Stimulated activated CD8-positive, alpha-beta memory T cell treated with anti-CD3 and anti-CD28 coated beads, Interleukin-2, amount 100 ng/mL, for 48 hours (primary cell): ENCODE measurements around the gene BTBD2.

Experiments
- DNase-seq, 2 donors: peaks; one replicate each; pipeline ENCODE4 v3.0.0-alpha.2; 2020; ENCODE audit warnings: low read depth in 2 of 2

Gene BTBD2

DNA sequence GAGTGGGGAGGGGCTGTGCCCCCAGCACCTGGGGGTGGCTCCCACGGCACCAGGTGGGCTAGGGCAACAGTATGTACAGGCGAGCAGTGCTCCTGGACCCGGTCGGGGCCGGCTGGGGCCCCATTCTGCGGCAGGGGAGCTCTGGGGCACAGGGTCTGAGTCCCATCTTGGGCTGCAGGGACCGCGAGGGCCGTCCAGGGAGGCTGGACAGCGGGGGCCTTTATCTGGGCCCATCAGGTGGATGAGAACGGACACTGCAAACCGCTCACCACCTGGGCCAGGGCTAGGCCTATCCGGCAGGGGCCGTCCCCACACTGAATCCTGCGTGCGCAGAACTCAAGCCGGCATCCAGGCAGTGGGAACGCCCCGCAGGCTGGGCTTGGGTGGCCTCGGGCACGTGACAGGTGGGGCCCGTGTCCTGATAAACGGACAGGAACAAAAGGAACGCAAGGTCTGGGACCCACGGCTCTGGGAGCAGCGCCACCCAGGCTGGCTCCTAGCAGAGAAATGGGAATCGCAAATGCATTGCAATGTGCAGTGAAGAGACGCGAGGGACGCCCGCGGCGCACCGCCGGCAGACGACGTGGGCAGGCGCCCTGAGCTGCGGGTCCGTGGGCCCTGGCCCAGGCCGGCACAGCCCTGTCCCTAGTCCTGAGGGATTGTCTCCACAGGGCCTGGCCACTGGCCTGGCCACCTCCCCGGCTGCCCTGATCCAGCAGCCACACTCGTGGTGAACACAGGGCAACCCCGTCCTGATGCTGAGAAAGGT lies 29.7 kb downstream of the BTBD2 start:
- DNase-seq, result no peak

GRCh38 chr19:1984357-1984756 lies 31.2 kb downstream of the BTBD2 start:
- DNase-seq, result no peak

- DNase-seq, result no peak
Measured at GRCh38 chr19:1981253-1981652, 34.3 kb downstream of the BTBD2 start.

DNA sequence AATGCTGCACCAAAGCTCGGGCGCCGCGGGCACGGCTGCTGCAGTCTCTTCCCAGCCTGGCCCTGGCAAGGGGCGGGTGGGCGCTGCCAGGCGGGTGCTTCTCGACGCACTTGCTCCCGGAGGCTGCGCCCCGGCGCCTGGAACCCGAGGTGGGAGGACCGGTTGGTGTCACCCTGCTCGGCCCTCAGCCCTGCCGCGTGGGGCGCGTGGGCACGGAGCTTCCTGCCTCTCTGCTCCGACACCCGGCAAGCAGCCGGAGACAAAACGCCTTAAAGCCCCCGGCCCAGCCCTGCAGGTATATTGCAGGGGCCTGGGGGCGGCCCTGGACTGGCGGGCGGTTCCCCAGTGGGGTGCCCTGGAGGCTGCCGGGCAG lies 34.7 kb downstream of the BTBD2 start:
- DNase-seq, result no peak

GRCh38 chr19:1980091-1980808 lies 35.3 kb downstream of the BTBD2 start:
- DNase-seq, result no peak

GRCh38 chr19:1979642-1980041 lies 35.9 kb downstream of the BTBD2 start:
- no peak for DNase-seq

GRCh38 chr19:1979017-1979416 lies 36.5 kb downstream of the BTBD2 start:
- DNase-seq, result no peak

- no peak for DNase-seq
Measured at GRCh38 chr19:1978346-1978894, 37.1 kb downstream of the BTBD2 start.

GRCh38 chr19:1977120-1977519 lies 38.4 kb downstream of the BTBD2 start:
- DNase-seq, result no peak

DNA sequence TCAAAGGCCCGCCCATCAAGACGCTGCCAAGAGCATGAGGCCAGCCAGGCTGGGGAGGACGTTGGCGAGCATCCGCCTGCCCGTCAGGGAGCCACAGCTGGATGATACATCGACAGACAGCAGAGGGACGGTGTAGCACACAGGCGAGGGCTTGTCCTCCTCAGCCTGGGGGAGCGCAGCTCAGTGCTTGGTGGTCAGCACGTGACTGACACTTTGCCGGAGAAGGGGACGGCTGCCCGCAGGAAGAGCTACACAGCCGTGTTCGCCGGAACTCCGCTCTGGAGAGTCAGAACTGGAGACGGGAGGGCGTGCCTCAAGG lies 40.4 kb downstream of the BTBD2 start:
- no peak for DNase-seq

GRCh38 chr19:1974381-1975161 lies 40.9 kb downstream of the BTBD2 start:
- DNase-seq, result no peak

DNA sequence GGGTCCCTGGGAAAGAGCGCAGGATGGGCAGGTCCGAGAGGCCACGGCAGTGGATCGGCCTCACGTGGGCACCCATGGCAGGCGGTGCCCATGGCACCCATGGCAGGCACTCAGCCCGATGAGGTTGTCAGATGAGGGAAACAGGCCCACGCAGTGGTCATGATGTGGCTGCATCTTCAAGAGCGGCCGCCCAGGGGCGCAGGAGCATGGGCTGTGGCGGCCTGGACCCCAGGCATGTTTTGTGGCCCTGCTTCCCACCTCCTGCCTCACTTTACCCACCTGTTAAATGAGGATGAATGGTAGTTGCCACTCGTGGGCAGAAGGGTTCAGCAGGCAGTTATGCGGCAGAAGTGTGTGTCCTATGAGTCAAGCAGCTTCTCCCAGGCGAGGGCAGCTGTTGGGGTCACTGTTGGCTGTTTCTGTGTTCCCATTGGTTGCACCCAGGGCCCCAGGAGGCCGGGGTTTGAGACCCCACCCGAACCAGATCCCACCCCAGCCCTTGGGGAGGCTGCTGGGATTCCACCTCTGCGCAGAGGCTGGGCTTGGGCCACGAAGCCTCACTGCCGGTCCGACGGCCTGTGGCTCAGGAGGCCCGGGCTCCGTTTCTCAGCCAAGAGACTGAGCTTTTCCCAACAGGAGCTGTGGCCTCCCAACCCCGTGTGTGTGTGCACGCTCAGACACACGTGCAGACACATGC lies 44.6 kb downstream of the BTBD2 start:
- no peak for DNase-seq

DNA sequence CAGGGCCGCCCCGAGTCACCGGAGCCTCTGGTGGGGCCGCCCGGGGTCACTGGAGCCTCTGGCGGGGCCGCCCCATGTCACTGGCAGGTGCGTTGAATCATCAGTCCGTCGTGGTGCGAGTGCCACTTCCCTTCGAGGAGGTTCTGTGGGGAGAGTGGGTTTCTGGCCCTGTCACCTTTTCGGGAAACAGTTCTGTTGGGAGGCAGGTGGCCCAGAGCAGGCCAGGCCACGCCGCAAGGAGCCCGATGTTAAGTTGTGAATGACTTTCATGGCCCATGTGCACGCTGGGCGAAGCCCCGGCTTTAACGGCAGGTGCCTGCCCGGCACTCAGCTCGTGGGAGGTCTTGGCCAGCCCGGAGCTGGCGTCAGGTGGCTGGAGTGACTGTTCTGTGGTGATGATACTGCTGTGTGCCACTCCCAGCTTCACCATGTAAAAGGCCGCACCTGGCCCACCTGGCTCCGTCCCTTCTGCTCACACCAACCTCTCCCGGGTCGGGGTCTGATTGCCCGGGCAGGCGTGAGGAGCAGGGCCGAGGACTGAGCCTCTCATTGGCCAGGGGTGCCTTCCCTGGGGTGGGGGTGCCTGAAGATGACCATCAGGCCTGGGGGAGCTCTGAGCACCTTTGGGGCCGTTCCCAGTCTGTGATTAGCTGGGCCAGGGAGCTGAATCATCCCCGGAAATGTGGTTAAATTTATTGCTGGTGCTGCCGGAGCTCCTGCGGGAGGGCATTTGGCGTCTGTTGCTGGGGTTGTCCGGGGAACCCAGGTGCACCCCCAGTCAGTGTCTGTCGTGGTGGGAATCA lies 45.3 kb downstream of the BTBD2 start:
- no peak for DNase-seq

- no peak for DNase-seq
Measured at GRCh38 chr19:1969176-1970002, 46.1 kb downstream of the BTBD2 start.

- DNase-seq, result no peak
Measured at GRCh38 chr19:1968279-1969175, 47.0 kb downstream of the BTBD2 start.

DNA sequence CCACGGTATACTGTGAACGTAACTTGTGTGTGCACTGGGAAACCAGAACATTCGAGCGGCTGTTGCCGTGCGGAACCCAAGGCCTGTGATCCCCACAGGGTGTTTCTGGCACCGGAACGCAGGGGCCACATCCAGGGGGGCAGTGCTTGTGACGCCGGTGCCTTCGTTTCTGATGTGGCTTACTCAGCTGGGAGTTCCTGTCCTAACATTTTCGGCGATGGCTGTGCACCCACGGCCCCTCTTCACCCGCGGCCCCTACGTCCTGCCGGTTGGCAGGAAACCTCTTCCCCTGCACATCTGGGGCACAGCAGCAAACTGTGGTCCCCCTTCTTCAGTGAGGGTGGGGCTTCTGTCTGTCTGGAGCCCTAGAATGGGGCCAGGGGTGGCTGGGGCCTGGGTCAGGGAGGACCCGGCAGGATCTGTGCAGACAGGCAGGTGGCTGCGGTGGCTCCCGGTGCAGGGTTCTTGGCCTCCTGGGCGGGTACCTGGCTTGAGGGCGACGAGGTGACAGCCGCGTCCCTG lies 48.4 kb downstream of the BTBD2 start:
- no peak for DNase-seq

- DNase-seq, result no peak
Measured at GRCh38 chr19:1962674-1963073, 52.8 kb downstream of the BTBD2 start.

GRCh38 chr19:1961000-1961883 lies 54.3 kb downstream of the BTBD2 start:
- DNase-seq, result no peak
